Testis (tissue), 2 donors: Measurements from ENCODE around the gene PEX14.

Source experiments
- POLR2A ChIP-seq: fragments of 450-650 bp; IDR thresholded peaks from one replicate; pipeline ENCODE4 v1.6.1; 2017; ENCODE audit warnings: antibody characterized with exemption, mild to moderate bottlenecking, moderate library complexity
- TF ChIP-seq, protein P1 (sequence below), 3 experiments: fragments of 450-650 bp in 2 of 3; fragments of 200-600 bp in 1 of 3; sonication (generic) in 1 of 3; IDR thresholded peaks; one replicate each; pipeline ENCODE4 v1.5.1; 2016 to 2019; ENCODE audit warnings: antibody characterized with exemption in 3 of 3, mild to moderate bottlenecking in 2 of 3, moderate library complexity in 1 of 3

GRCh38 chr1:10549904-10550664, 75.3 kb downstream of the PEX14 start:
- TF ChIP-seq POLR2A, result no peak
- TF ChIP-seq, protein P1, sequence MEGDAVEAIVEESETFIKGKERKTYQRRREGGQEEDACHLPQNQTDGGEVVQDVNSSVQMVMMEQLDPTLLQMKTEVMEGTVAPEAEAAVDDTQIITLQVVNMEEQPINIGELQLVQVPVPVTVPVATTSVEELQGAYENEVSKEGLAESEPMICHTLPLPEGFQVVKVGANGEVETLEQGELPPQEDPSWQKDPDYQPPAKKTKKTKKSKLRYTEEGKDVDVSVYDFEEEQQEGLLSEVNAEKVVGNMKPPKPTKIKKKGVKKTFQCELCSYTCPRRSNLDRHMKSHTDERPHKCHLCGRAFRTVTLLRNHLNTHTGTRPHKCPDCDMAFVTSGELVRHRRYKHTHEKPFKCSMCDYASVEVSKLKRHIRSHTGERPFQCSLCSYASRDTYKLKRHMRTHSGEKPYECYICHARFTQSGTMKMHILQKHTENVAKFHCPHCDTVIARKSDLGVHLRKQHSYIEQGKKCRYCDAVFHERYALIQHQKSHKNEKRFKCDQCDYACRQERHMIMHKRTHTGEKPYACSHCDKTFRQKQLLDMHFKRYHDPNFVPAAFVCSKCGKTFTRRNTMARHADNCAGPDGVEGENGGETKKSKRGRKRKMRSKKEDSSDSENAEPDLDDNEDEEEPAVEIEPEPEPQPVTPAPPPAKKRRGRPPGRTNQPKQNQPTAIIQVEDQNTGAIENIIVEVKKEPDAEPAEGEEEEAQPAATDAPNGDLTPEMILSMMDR (IDR thresholded peaks at IDR 0.05), result no peak
